Astrocyte (in vitro differentiated cells and primary cell): ENCODE data around the gene ANKRD26. TPM values are rescaled to one million over a fixed set of nuclear protein-coding genes. Genes with fewer than 3 reads are reported as not detected.

Experiments used
- DNase-seq: peaks from one replicate; pipeline ENCODE4 v3.0.0-alpha.2; 2010; ENCODE audit warnings: low read depth
- FAIRE-seq: peaks from 2 replicates; lab custom pipeline; 2011; peaks lifted over from hg19 to GRCh38; lab: Jason Lieb, UNC
- H2AFZ ChIP-seq: 2 replicates; pipeline ENCODE4 v1.6.0; 2012; ENCODE audit warnings: low read depth, low read length, inconsistent platforms
- H3K27ac ChIP-seq: 2 replicates; pipeline ENCODE4 v1.5.1; 2011; ENCODE audit warnings: low read depth, low read length, inconsistent platforms
- H3K27me3 ChIP-seq: 2 replicates; pipeline ENCODE4 v1.6.0; 2011; ENCODE audit warnings: low read length, inconsistent platforms; ENCODE audit not compliant: insufficient read depth
- H3K36me3 ChIP-seq: 2 replicates; pipeline ENCODE4 v1.5.1; 2011; ENCODE audit warnings: low read length, inconsistent platforms; ENCODE audit not compliant: insufficient read depth
- H3K4me1 ChIP-seq: 2 replicates; pipeline ENCODE4 v1.5.1; 2011; ENCODE audit warnings: low read length, inconsistent platforms; ENCODE audit not compliant: insufficient read depth
- H3K4me2 ChIP-seq: 2 replicates; pipeline ENCODE4 v1.6.0; 2012; ENCODE audit warnings: low read length, inconsistent platforms
- H3K4me3 ChIP-seq: 2 replicates; pipeline ENCODE4 v1.5.1; 2011; ENCODE audit warnings: low read depth, mild to moderate bottlenecking, low read length, inconsistent platforms; ENCODE audit not compliant: insufficient read depth
- H3K79me2 ChIP-seq: 2 replicates; pipeline ENCODE4 v1.6.0; 2012; ENCODE audit warnings: mild to moderate bottlenecking, low read length, inconsistent platforms; ENCODE audit not compliant: insufficient read depth
- H3K9ac ChIP-seq: 2 replicates; pipeline ENCODE4 v1.6.0; 2012; ENCODE audit warnings: mild to moderate bottlenecking, low read length, inconsistent platforms
- H3K9me3 ChIP-seq: 2 replicates; pipeline ENCODE4 v1.5.1; 2012; ENCODE audit warnings: low read depth, mild to moderate bottlenecking, low read length, inconsistent platforms; ENCODE audit not compliant: insufficient read depth
- H4K20me1 ChIP-seq: 2 replicates; pipeline ENCODE4 v1.6.0; 2012; ENCODE audit warnings: low read length, inconsistent platforms; ENCODE audit not compliant: insufficient read depth
- H3K27ac Mint-ChIP-seq: one replicate; pipeline ENCODE4 v1.8.0; 2021; ENCODE audit warnings: mild to moderate bottlenecking, mixed read lengths; ENCODE audit not compliant: unreplicated experiment
- H3K27me3 Mint-ChIP-seq: one replicate; pipeline ENCODE4 v1.8.0; 2021; ENCODE audit warnings: low read depth, mixed read lengths; ENCODE audit not compliant: unreplicated experiment
- H3K36me3 Mint-ChIP-seq: one replicate; pipeline ENCODE4 v1.8.0; 2021; ENCODE audit warnings: low read depth, mixed read lengths; ENCODE audit not compliant: unreplicated experiment
- H3K4me1 Mint-ChIP-seq: one replicate; pipeline ENCODE4 v1.8.0; 2021; ENCODE audit warnings: low read depth, mixed read lengths; ENCODE audit not compliant: unreplicated experiment
- H3K4me3 Mint-ChIP-seq: one replicate; pipeline ENCODE4 v1.8.0; 2021; ENCODE audit warnings: mild to moderate bottlenecking, moderate library complexity, mixed read lengths; ENCODE audit not compliant: unreplicated experiment
- H3K9me3 Mint-ChIP-seq: one replicate; pipeline ENCODE4 v1.8.0; 2021; ENCODE audit warnings: mild to moderate bottlenecking, mixed read lengths; ENCODE audit not compliant: unreplicated experiment
- CTCF ChIP-seq: IDR thresholded peaks from 2 replicates; pipeline ENCODE4 v1.5.1; 2011; ENCODE audit warnings: low read depth, mild to moderate bottlenecking, inconsistent platforms, low read length, moderate library complexity; ENCODE audit not compliant: insufficient read depth
- EZH2 ChIP-seq: IDR thresholded peaks from 2 replicates; pipeline ENCODE4 v1.6.1; 2012; ENCODE audit warnings: mild to moderate bottlenecking, low read length, inconsistent platforms; ENCODE audit not compliant: insufficient read depth
- total RNA-seq: library from RNA; stranded (reverse); gene quantifications from 2 replicates; pipeline ENCODE4 v1.2.1, GENCODE V29; 2021

ANKRD26 gene
- total RNA-seq, 1 donor from 2014 or later = 7.7 TPM

- H4K20me1 ChIP-seq = no peaks in the 10 kb centered on the region
- Mint-ChIP-seq H3K4me1 (no peaks in the 10 kb centered on the region), H3K9me3 (no peaks in the 10 kb centered on the region), H3K27me3 (no peaks in the 10 kb centered on the region), H3K27ac (no peak overlapping the region), H3K4me3 (no peak overlapping the region), H3K36me3 (no peaks in the 10 kb centered on the region)
- no peak overlapping the region for H3K27ac ChIP-seq
- FAIRE-seq (no peak), DNase-seq (no peak)
- no peaks in the 10 kb centered on the region for H3K27me3 ChIP-seq
- no peaks in the 10 kb centered on the region for H3K79me2 ChIP-seq
- H3K9me3 ChIP-seq = no peaks in the 10 kb centered on the region
- no peak overlapping the region for H3K4me3 ChIP-seq
- TF ChIP-seq CTCF (no peak), EZH2 (no peak)
- H3K36me3 ChIP-seq = no peaks in the 10 kb centered on the region
- no peak overlapping the region for H2AFZ ChIP-seq
- H3K4me1 ChIP-seq = no peaks in the 10 kb centered on the region
- no peak overlapping the region for H3K4me2 ChIP-seq
- no peak overlapping the region for H3K9ac ChIP-seq
Measured at GRCh38 chr10:26981232-26981824, 119.0 kb downstream of the ANKRD26 start.

- Mint-ChIP-seq H3K4me3 (no peak overlapping the region), H3K27ac (no peak overlapping the region)
- no peak for DNase-seq
Measured at GRCh38 chr10:26978519-26978918, 121.8 kb downstream of the ANKRD26 start.

More at GRCh38 chr10:26978519-26978918, 121.8 kb downstream of the ANKRD26 start:
- Histone ChIP-seq H3K4me1 (no peaks in the 10 kb centered on the region), H2AFZ (no peak overlapping the region), H3K9me3 (no peaks in the 10 kb centered on the region), H3K27me3 (no peaks in the 10 kb centered on the region), H3K79me2 (no peaks in the 10 kb centered on the region), H3K4me3 (no peak overlapping the region), H3K36me3 (no peaks in the 10 kb centered on the region), H4K20me1 (no peaks in the 10 kb centered on the region), H3K27ac (no peak overlapping the region), H3K9ac (no peak overlapping the region), H3K4me2 (no peak overlapping the region)
- no peaks in the 10 kb centered on the region for H3K27me3 Mint-ChIP-seq
- H3K9me3 Mint-ChIP-seq = no peaks in the 10 kb centered on the region
- TF ChIP-seq CTCF (no peak), EZH2 (no peak)
- H3K4me1 Mint-ChIP-seq = no peaks in the 10 kb centered on the region
- no peaks in the 10 kb centered on the region for H3K36me3 Mint-ChIP-seq
- no peak for FAIRE-seq
